Right lobe of liver (tissue), 4 donors: ENCODE results near the gene GCLM.

Experiments
- POLR2A ChIP-seq: fragments of 450-650 bp; IDR thresholded peaks from one replicate; pipeline ENCODE4 v1.6.1; 2017; ENCODE audit warnings: antibody characterized with exemption, mild to moderate bottlenecking
- TF ChIP-seq, protein P1 (sequence below), 4 donors: fragments of 200-600 bp in 3 of 4; fragments of 450-650 bp in 1 of 4; IDR thresholded peaks; one replicate each; pipeline versions ENCODE4 v1.5.1 to v1.8.0; 2016 to 2022; ENCODE audit warnings: antibody characterized with exemption in 4 of 4, mild to moderate bottlenecking in 2 of 4
- donor health status: DM: no; HTN: no; CAD: no.
- donor health status: DM: no; HTN: no; CAD: no.
- donor health status: DM: no; HTN: yes; CAD: no.

DNA sequence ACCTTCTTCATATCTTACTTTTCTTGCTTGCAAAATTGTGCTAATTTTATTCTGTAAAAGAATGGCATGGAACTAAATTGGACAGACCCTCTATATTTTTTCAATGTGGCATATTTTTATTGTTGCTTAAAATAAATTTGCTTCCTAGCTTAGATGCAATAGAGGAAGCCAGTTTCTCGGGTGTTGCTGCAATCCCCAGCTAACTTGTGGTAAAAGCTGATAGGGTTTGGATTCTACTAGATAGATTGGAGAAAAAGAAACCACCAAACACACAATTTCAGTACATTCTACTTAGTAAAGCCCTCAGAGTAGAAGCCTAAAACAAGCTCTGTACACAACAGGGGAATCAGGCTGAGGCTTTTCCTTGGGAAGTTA is 49.5 kb upstream of the GCLM start:
- TF ChIP-seq, protein P1, sequence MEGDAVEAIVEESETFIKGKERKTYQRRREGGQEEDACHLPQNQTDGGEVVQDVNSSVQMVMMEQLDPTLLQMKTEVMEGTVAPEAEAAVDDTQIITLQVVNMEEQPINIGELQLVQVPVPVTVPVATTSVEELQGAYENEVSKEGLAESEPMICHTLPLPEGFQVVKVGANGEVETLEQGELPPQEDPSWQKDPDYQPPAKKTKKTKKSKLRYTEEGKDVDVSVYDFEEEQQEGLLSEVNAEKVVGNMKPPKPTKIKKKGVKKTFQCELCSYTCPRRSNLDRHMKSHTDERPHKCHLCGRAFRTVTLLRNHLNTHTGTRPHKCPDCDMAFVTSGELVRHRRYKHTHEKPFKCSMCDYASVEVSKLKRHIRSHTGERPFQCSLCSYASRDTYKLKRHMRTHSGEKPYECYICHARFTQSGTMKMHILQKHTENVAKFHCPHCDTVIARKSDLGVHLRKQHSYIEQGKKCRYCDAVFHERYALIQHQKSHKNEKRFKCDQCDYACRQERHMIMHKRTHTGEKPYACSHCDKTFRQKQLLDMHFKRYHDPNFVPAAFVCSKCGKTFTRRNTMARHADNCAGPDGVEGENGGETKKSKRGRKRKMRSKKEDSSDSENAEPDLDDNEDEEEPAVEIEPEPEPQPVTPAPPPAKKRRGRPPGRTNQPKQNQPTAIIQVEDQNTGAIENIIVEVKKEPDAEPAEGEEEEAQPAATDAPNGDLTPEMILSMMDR (IDR thresholded peaks at IDR 0.05) = no peak
- TF ChIP-seq POLR2A = no peak
